A673 (cell line): ENCODE measurements around the gene NDUFV2. TPM values are rescaled to one million over a fixed set of nuclear protein-coding genes. Genes with fewer than 3 reads are reported as not detected.

Experiments used
- BruUV-seq: library from RNA; stranded (reverse); fragments of 400-500 nt; replicated peaks from 2 replicates; lab custom pipeline; 2021; lab: Mats Ljungman, UMichigan
- CTCF ChIA-PET: fragments of 300-600 bp; sonication (Branson Sonifier 250); formaldehyde crosslinking; loops from one replicate; lab custom pipeline; 2022; ENCODE audit warnings: antibody characterized with exemption; lab: Charles Lee
- POLR2A ChIA-PET: fragments of 300-600 bp; sonication (Branson Sonifier 250); formaldehyde crosslinking; loops from one replicate; lab custom pipeline; 2022; ENCODE audit warnings: antibody characterized with exemption; ENCODE audit not compliant: low non-redundant PET; lab: Charles Lee
- DNase-seq: peaks from one replicate; pipeline ENCODE4 v3.0.0-alpha.2; 2015; ENCODE audit warnings: low spot score
- H3K27ac ChIP-seq: fragments of 200-600 bp; sonication (generic); 2 replicates; pipeline ENCODE4 v1.5.1; 2016; ENCODE audit warnings: mixed run types, low read depth, mild to moderate bottlenecking, mixed read lengths, antibody characterized with exemption, low read length; ENCODE audit not compliant: poor library complexity, severe bottlenecking
- H3K27me3 ChIP-seq: fragments of 200-600 bp; sonication (generic); replicated peaks from 2 replicates; pipeline ENCODE4 v1.6.1; 2017; ENCODE audit warnings: mixed run types, low read depth, mild to moderate bottlenecking, mixed read lengths, antibody characterized with exemption, low read length; ENCODE audit not compliant: insufficient read depth, poor library complexity
- H3K36me3 ChIP-seq: fragments of 200-600 bp; sonication (generic); 2 replicates; pipeline ENCODE4 v1.6.1; 2016; ENCODE audit warnings: mixed run types, mild to moderate bottlenecking, mixed read lengths, antibody characterized with exemption, low read length; ENCODE audit not compliant: insufficient read depth, poor library complexity, severe bottlenecking
- H3K4me1 ChIP-seq: fragments of 200-600 bp; sonication (generic); 2 replicates; pipeline ENCODE4 v1.6.1; 2017; ENCODE audit warnings: mixed run types, mild to moderate bottlenecking, mixed read lengths, antibody characterized with exemption, low read length; ENCODE audit not compliant: insufficient read depth, poor library complexity, severe bottlenecking
- H3K4me3 ChIP-seq: fragments of 200-600 bp; sonication (generic); 2 replicates; pipeline ENCODE4 v1.5.1; 2016; ENCODE audit warnings: low read depth, mixed run types, mild to moderate bottlenecking, mixed read lengths, low read length; ENCODE audit not compliant: poor library complexity, severe bottlenecking
- H3K9me3 ChIP-seq: fragments of 200-600 bp; sonication (generic); 2 replicates; pipeline ENCODE4 v1.6.1; 2016; ENCODE audit warnings: mixed run types, low read depth, mild to moderate bottlenecking, mixed read lengths, antibody characterized with exemption, low read length; ENCODE audit not compliant: poor library complexity, severe bottlenecking
- CTCF ChIP-seq: fragments of 300-800, 200-600 bp; sonication (generic); conservative IDR thresholded peaks from 2 replicates; pipeline ENCODE4 v1.5.1; 2017; ENCODE audit warnings: low read depth, mild to moderate bottlenecking, antibody characterized with exemption, low read length, moderate library complexity, mixed read lengths
- EZH2 ChIP-seq: fragments of 200-600 bp; sonication (generic); IDR thresholded peaks from 2 replicates; pipeline ENCODE4 v1.6.1; 2017; ENCODE audit warnings: borderline replicate concordance, low read depth, mild to moderate bottlenecking, mixed read lengths, antibody characterized with exemption, low read length; ENCODE audit not compliant: poor library complexity, severe bottlenecking
- intact Hi-C: fragments of 100-400 bp; cut with micrococcal nuclease; formaldehyde crosslinking; loops from one replicate; pipeline ENCODE4 v1.10.0; 2022; ENCODE audit not compliant: unreplicated experiment
- total RNA-seq: library from RNA; stranded (reverse); gene quantifications from 2 replicates; pipeline ENCODE4 v1.2.3, GENCODE V29; 2021

Gene NDUFV2
- total RNA-seq, 1 experiment from 2014 or later: 161 TPM

DNA sequence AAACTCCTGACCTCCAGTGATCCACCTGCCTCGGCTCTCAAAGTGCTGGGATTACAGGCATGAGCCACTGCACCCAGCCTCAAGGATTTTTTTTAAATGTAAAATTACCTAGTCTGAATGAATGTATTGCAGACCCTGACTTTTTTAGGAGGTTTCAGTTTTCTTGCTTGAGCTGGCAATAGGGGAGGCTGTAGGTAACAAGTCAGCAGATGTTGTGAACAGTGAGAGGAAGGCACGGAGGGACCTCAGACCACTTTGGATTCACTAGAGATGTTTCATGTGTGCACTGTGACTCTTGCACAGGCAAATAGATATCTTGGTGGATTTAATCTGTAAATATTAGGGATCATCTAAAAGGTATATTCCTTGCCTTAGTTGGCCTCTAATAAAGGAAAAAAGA is 6.4 kb downstream of the NDUFV2 start:
- H3K27me3 ChIP-seq: no peaks in the 10 kb centered on the region
- CTCF ChIA-PET: no interaction called here
- H3K9me3 ChIP-seq: no peaks in the 10 kb centered on the region
- H3K4me3 ChIP-seq: no peak overlapping the region
- TF ChIP-seq EZH2: no peak
- no peak for TF ChIP-seq CTCF
- DNase-seq: no peak
- no peak overlapping the region for H3K27ac ChIP-seq
- no peaks in the 10 kb centered on the region for H3K36me3 ChIP-seq
- H3K4me1 ChIP-seq: peaks cover 28% of the 10 kb centered on the region
- BruUV-seq: no TSS peak
- POLR2A ChIA-PET: no interaction called here
- intact Hi-C loops: no loop called here

DNA sequence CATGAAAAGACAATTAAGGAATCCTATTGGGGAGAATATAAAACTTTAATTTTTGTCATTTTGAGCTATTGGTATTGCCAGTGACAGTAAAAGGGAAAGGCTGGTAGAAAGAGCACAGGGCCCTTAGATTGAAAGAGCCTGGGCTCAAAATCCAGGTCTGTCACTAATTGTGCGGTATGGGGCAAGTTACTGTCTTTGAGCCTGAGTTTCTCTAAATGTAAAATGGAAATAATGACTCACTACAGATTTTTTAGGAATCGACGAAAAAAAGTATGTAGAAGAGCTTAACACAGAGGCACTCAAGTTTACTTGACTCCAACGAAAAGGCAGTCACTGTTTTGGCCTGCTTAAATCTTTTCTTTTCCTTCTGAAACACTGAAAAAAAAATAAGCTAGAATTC is 7.0 kb downstream of the NDUFV2 start:
- Histone ChIP-seq H3K27ac (no peak overlapping the region), H3K36me3 (no peaks in the 10 kb centered on the region), H3K4me1 (peaks cover 22% of the 10 kb centered on the region), H3K27me3 (no peaks in the 10 kb centered on the region), H3K9me3 (no peaks in the 10 kb centered on the region), H3K4me3 (no peak overlapping the region)
- CTCF ChIA-PET: no interaction called here
- BruUV-seq: no TSS peak
- TF ChIP-seq CTCF: no peak
- TF ChIP-seq EZH2: no peak
- POLR2A ChIA-PET: no interaction called here
- no peak for DNase-seq
- intact Hi-C loops: no loop called here

DNA sequence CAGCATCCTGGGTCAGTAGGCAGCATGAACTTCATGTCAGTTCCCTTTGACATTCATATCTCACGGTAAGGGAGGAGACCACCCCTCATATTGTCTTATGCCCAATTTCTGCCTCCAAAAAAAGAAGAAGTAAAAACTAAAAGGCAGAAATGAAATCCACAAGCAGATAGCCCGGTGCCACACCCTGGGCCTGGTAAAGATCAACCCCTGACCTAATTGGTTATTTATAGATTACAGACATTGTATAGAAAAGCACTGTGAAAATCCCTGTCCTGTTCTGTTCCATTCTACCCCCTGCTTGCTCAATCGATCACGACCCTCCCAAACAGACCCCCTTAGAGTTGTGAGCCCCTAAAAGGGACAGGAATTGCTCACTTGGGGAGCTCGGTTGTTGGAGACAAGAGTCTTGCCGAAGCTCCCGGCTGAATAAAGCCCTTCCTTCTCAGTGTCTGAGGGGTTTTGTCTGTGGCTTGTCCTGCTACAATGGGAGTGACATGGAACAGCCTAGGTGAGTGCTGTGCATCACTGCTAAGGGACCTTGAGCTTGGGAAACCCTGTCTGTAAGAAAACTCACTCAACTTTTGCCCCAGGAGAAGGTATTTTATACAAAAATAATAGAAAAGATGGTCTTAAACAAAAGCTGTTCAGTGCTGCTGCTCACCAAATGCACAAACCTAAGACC is 11.1 kb downstream of the NDUFV2 start:
- POLR2A ChIA-PET: no interaction called here
- Histone ChIP-seq H3K4me3 (no peak overlapping the region), H3K4me1 (peaks cover 29% of the 10 kb centered on the region), H3K9me3 (no peaks in the 10 kb centered on the region), H3K27me3 (no peaks in the 10 kb centered on the region), H3K27ac (no peak overlapping the region), H3K36me3 (no peaks in the 10 kb centered on the region)
- intact Hi-C loops: no loop called here
- TF ChIP-seq CTCF (no peak), EZH2 (no peak)
- no TSS peak for BruUV-seq
- CTCF ChIA-PET: interaction anchor here (0.6 kb wide), 1 partner anchor 114 kb away, joined by 4 read pairs; no protein-coding TSS in a partner anchor
- DNase-seq: no peak
